Measurements from ENCODE around the gene RP9.
A peak's percentile ranks its signal among the peaks of the same experiment; 100 is the strongest.
"Not testable (repeated sequence)": the region's sequence is repeated elsewhere in the genome, so short reads cannot be mapped to it uniquely, and the experiment has no call there.

RP9 gene

GRCh38 chr7:33100770-33101169 lies 8.4 kb downstream of the RP9 start:
- DNase-seq = no peak

GRCh38 chr7:33099154-33099940 lies 9.9 kb downstream of the RP9 start:
- DNase-seq = no peak

- not testable (repeated sequence) for DNase-seq
These were observed 14.4 kb downstream of the RP9 start for GRCh38 chr7:33094745-33095275.

- DNase-seq = no peak
These were observed 15.9 kb downstream of the RP9 start for GRCh38 chr7:33093266-33093665.

GRCh38 chr7:33091641-33092191 lies 17.5 kb downstream of the RP9 start:
- no peak for DNase-seq

GRCh38 chr7:33091111-33091531 lies 18.1 kb downstream of the RP9 start:
- DNase-seq = no peak

GRCh38 chr7:33089142-33089541 lies 20.1 kb downstream of the RP9 start:
- no peak for DNase-seq

GRCh38 chr7:33087858-33088257 lies 21.3 kb downstream of the RP9 start:
- no peak for DNase-seq

GRCh38 chr7:33087356-33087755 lies 21.8 kb downstream of the RP9 start:
- no peak for DNase-seq

- no peak for DNase-seq
These were observed 29.2 kb downstream of the RP9 start for GRCh38 chr7:33079763-33080690.

GRCh38 chr7:33079096-33079495 lies 30.1 kb downstream of the RP9 start:
- DNase-seq = no peak

GRCh38 chr7:33076737-33077136 lies 32.5 kb downstream of the RP9 start:
- no peak for DNase-seq

- no peak for DNase-seq
These were observed 33.2 kb downstream of the RP9 start for GRCh38 chr7:33075818-33076518.

- no peak for DNase-seq
These were observed 36.0 kb downstream of the RP9 start for GRCh38 chr7:33073243-33073642.

GRCh38 chr7:33072471-33072870 lies 36.7 kb downstream of the RP9 start:
- no peak for DNase-seq

GRCh38 chr7:33070831-33071230 lies 38.4 kb downstream of the RP9 start:
- DNase-seq = no peak

GRCh38 chr7:33070277-33070676 lies 38.9 kb downstream of the RP9 start:
- DNase-seq = no peak

GRCh38 chr7:33067921-33068320 lies 41.3 kb downstream of the RP9 start:
- DNase-seq = no peak

- DNase-seq = peak; percentile 49
These were observed 42.4 kb downstream of the RP9 start for GRCh38 chr7:33066771-33067170.

GRCh38 chr7:33065981-33066380 lies 43.2 kb downstream of the RP9 start:
- DNase-seq = no peak

- peak; percentile 98 for DNase-seq
These were observed 46.3 kb downstream of the RP9 start for GRCh38 chr7:33062782-33063443.

Measured in NCI-H69 (cell line).